ENCODE results near the gene TTC28. TPM values are rescaled to one million over a fixed set of nuclear protein-coding genes. Genes with fewer than 3 reads are reported as not detected.
A peak's percentile ranks its signal among the peaks of the same experiment; 100 is the strongest.
"Not testable (repeated sequence)": the region's sequence is repeated elsewhere in the genome, so short reads cannot be mapped to it uniquely, and the experiment has no call there.

The TTC28 gene
- total RNA-seq, 2 donors from 2014 or later = 8.8 to 12.0 TPM

DNA sequence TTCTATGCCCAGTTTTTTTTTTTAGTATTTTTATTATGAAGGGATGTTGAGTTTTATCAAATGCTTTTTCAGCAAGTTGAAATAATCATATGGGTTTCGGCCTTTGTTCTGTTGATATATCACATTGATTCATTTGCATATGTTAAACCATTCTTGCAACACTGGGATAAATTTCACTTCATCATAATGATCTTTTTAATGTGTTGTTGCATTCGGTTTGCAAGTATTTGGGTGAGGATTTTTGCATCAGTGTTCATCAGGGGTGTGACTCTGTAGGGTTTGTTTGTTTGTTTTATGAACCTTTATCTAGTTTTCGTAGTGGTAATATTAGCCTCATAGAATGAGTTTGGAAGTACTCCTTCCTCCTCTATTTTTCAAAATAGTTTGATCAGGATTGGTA lies 103.5 kb downstream of the TTC28 start:
- no peak for ATAC-seq
- no peak for DNase-seq
- intact Hi-C loops (cut with DNase I, micrococcal nuclease) = no loop called here

DNA sequence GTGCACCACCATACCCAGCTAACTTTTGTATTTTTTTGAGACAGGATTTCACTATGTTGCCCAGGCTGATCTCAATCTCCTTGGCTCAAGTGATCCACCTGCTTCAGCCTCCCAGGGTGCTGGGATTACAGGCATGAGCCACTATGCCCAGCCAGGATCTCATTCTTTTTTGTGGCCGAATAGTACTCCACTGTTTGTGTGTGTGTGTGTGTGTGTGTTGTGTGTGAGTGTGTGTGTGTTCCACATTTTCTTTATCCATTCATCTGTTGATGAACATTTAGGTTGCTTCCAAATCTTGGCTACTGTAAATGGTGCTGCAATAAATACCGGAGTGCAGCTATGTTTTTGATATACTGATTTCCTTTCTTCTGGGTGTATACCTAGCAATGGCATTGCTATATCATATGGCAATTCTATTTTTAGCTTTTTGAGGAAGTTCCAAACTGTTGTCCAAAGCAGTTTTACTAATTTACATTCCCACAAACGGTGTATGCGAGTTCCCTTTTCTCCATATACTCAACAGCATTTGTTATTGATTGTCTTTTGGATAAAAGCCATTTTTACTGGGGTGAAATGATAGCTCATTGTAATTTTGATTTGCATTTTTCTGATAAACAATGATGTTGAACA lies 105.4 kb downstream of the TTC28 start:
- ATAC-seq (no peak), DNase-seq (no peak)
- intact Hi-C loops (cut with DNase I, micrococcal nuclease) = no loop called here

DNA sequence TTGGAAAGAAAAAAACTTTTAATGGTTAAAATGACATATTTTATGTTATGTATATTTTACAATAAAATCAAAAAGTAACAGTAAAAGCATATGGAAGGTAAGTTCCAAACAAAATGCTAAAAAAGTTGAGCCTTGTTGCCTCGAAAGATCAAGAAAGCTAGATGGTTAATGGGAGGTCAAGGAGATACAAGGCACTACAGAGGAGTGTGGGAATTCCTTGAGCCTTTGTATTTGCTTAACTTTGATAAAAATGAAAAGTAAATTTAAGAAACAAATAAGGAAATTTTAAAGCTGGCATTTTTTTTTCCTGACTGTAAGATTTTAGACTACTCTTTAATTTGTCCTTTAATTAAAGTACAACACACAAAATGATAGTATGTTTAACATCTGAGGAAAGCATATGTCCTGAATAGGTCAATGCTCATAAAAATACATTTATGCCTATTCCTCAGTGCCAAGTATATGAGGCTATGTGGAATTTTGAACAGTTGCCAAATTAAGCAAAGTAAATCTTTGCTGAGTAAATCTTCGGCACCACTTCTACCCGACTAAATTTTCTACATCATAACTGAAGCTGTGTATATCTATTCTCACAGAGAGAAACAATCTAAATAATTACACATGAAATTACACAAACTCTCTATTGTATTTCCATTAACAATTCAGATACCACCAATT lies 108.8 kb downstream of the TTC28 start:
- intact Hi-C loops (cut with DNase I, micrococcal nuclease) = no loop called here
- no peak for DNase-seq
- ATAC-seq = peak; percentile 52

DNA sequence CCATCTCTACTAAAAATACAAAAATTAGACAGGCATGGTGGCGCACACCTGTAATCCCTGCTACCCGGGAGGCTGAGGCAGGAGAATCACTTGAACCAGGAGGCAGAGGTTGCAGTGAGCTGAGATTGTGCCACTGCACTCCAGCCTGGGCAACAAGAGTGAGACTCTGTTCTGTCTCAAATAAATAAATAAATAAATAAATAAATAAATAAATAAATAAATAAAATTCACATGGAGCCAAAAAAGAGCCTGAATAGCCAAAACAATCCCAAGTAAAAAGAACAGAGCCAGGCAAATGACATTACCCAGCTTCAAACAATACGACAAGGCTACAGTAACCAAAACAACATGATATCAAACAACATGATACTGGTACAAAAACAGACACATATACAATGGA lies 110.7 kb downstream of the TTC28 start:
- intact Hi-C loops (cut with DNase I, micrococcal nuclease); ATAC-seq; DNase-seq: not testable (repeated sequence)

DNA sequence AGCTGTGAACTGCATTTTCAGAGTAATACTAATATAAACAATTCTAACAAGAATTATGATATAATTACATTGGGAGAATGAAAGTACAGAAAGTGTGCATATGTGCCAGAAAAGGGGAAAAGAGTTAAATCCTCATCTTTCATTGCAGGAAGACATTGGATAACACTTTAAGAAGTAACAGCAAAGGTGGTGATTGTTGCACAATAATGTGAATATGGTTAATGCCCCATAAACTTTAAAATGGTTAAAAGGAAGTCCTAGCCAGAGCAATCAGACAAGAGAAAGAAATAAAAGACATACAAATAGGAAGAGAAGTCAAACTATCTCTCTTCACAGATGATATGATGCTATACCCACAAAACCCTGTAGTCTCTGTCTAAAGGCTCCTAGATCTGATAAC lies 111.5 kb downstream of the TTC28 start:
- no peak for DNase-seq
- intact Hi-C loops (cut with DNase I, micrococcal nuclease) = no loop called here
- ATAC-seq = no peak

DNA sequence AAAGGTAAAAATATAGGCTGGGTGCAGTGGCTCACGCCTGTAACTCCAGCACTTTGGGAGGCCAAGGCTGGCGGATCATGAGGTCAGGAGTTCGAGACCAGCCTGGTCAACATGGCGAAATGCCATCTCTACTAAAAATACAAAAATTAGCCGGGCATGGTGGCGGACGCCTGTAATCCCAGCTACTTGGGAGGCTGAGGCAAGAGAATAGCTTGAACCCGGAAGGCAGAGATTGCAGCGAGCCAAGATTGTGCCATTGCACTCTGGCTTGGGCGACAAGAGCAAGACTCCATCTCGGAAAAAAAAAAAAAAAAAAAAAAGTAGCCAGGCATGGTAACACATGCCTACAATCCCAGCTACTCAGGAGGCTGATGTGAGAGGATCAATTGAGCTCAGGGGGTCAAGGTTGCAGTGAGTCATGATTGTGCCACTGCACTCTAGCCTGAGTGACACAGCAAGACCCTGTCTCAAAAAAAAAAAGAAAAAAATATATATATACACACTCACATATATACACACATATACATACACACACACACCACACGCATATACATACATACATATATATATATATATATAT lies 112.6 kb downstream of the TTC28 start:
- DNase-seq; intact Hi-C loops (cut with DNase I, micrococcal nuclease); ATAC-seq: not testable (repeated sequence)

DNA sequence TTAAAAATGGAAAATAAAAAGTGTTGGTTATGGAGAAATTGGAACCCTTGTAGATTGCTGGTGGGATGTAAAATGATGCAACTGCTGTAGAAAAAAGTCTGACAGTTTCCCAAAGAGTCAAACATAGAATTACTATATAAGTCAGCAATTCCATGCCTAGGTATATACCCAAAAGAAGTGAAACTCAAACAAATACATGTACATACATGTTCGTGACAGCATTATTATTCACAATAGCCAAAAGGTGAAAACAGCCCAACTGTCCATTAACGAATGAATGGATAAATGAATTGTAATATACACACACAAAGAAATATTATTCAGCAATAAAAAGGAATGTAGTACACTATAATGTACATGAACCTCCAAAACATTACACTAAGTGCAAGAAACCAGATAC lies 116.0 kb downstream of the TTC28 start:
- ATAC-seq (no peak), DNase-seq (no peak)
- intact Hi-C loops (cut with DNase I, micrococcal nuclease) = no loop called here

DNA sequence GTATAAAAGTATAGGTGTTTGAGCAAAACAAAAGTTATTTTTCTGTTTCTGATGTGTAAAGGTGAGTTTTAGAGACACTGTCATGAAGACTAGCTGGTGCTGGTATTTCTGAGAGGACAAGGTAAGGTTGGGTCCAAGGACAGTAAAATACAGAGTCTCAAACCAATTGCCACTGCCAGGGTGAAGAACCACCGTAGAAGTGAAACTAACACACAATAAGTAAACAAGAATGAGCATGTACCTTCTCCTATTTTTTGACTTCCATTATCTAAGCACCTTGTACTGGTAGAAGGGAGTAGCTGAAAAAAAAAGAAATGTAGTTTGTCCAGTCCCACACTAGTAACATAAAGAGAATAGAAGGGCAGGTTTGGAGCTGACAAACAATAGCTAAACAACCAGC lies 117.3 kb downstream of the TTC28 start:
- ATAC-seq (no peak), DNase-seq (no peak)
- intact Hi-C loops (cut with DNase I, micrococcal nuclease) = no loop called here

DNA sequence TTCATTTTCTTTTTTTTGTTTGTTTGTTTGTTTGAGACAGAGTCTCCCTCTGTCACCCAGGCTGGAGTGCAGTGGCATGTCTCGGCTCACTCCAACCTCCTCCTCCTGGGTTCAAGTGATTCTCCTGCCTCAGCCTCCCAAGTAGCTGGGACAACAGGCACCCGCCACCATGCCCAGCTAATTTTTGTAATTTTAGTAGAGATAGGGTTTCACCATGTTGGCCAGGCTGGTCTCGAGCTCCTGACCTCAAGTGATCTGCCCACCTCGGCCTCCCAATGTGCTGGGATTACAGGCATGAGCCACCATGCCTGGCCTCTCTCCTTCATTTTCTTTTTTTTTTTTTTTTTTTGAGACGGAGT lies 118.9 kb downstream of the TTC28 start:
- DNase-seq = not testable (repeated sequence)

DNA sequence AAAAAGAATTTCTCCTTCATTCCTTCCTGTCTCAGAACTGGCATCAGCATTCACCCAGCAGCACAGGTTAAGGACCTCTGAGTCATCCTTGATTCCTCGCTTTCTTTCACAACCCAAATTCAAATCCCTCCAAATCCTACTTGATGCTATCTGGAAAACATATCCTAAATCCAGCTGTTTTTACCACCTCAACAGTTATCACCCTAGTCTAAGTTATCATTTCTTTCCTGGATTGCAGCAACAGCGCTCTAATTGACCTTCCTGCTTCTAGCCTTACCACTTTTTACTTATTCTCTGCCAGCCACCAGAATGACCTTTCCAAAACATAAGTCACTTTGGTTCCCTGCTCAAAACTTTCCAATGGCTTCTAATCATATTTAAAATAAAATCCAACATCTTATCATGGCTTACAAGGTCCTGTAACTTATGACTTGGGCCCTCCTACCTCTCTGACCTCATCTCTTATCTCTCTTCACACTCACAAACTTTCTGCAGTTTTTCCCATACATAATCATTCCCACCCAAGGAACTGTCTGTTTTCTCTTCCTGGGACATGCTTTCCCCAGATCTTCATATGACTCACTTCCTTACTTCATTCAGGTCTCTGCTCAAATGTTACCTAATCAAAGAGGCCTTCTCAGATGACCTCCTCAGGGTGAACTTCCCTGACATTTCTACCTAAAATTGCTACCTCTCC lies 119.4 kb downstream of the TTC28 start:
- no peak for DNase-seq
- ATAC-seq = no peak
- intact Hi-C loops (cut with DNase I, micrococcal nuclease) = no loop called here

More for the DNA sequence above, 118.9 kb downstream of the TTC28 start:
- ATAC-seq; intact Hi-C loops (cut with DNase I, micrococcal nuclease): not testable (repeated sequence)

DNA sequence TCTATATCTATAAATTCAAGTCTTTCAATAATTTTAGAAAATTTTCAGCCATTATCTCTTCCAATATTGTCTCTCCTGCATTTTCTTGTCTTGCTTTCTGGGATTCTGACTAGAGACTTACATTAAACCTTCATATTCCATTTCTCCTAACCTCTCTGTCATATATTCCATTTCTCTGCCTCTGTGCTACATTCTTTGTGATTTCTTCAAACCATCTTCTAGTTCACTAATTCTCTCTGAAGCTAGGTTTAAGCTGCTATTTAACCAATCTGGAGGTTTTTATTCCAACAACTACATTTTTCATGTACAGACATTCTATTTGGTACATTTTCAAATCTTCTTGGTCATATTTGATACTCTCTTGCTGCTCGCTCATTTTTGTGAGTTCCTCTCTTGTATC lies 122.5 kb downstream of the TTC28 start:
- no peak for DNase-seq
- no peak for ATAC-seq
- intact Hi-C loops (cut with DNase I, micrococcal nuclease) = no loop called here

DNA sequence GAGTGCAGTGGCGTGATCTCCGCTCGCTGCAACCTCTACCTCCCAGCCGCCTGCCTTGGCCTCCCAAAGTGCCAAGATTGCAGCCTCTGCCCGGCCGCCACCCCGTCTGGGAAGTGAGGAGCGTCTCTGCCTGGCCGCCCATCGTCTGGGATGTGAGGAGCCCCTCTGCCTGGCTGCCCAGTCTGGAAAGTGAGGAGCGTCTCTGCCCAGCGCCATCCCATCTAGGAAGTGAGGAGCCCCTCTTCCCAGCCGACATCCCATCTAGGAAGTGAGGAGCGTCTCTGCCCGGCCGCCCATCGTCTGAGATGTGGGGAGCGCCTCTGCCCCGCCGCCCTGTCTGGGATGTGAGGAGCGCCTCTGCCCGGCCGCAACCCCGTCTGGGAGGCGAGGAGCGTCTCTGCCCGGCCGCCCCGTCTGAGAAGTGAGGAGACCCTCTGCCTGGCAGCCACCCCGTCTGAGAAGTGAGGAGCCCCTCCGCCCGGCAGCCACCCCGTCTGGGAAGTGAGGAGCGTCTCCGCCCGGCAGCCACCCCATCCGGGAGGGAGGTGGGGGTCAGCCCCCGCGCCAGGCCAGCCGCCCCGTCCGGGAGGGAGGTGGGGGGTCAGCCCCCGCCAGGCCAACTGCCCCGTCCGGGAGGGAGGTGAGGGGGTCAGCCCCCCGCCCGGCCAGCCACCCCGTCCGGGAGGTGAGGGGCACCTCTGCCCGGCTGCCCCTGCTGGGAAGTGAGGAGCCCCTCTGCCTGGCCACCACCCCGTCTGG lies 126.4 kb downstream of the TTC28 start:
- intact Hi-C loops (cut with DNase I, micrococcal nuclease); DNase-seq; ATAC-seq: not testable (repeated sequence)

DNA sequence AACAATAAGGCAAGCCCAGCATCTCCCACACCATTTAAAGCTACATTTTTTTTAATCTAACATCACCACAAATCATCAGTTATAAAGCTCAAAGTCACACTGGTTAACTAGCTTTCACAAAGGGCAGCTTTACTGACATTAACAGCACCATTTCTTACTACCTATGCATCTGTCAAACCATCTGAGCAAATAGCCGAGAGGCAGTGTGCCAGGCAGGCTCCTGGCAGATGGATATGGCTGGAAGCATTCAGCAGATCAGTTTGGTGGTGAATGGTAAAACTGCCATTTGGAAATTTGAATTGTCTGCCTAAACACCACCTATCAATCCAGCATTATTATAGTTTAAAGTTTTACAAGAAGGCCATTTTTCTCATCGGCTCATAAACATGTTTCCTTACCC lies 131.2 kb downstream of the TTC28 start:
- intact Hi-C loops (cut with DNase I, micrococcal nuclease) = no loop called here
- no peak for ATAC-seq
- no peak for DNase-seq

DNA sequence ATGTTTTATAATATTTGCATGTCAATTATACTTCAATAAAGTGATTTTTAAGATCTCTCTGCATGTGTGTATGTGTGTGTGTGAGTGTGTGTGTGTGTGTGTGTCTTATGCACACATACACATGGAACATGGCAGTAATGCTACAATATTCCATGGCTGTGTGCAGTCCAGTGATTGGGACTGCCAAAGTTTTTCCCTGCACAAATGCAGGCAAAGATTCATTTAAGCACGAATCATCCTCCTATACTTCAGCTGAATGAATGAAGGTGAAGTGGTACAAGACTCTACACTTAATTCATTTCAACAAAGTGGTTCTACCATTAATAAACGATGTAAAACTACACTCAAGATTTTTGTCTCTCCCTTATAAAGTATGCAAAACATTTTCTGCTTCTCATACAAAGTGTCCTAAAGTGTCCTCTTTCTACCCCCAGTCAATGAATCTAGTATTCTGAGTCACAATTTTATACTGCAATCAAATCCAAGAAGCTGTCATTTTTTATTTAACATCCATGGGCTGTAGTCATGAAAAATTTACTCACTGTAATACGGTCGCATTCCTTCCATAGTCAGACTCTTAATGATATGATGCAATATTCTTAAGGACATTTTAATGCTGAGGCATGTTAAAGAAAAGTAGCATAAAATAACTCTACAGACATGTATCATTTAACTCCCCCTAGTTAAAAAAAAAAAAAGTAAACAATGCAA lies 132.4 kb downstream of the TTC28 start:
- ATAC-seq (no peak), DNase-seq (no peak)
- intact Hi-C loops (cut with DNase I, micrococcal nuclease) = no loop called here

DNA sequence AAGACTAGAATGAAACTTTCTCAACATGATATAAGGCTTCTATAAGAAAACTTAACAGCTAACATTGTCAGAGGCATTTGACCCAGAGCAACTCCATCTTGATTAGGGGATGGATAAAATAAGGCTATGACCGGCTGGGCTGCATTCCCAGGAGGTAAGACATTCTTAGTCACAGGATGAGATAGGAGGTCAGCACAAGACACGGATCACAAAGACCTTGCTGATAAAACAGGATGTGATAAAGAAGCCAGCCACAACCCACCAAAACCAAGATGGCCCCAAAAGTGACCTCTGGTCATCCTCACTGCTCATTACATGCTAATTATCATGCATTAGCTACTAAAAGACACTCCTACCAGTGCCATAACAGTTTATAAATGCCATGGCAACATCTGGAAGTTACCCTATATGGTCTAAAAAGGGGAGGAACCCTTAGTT lies 135.2 kb downstream of the TTC28 start:
- intact Hi-C loops (cut with DNase I, micrococcal nuclease) = no loop called here
- no peak for ATAC-seq
- DNase-seq = no peak

DNA sequence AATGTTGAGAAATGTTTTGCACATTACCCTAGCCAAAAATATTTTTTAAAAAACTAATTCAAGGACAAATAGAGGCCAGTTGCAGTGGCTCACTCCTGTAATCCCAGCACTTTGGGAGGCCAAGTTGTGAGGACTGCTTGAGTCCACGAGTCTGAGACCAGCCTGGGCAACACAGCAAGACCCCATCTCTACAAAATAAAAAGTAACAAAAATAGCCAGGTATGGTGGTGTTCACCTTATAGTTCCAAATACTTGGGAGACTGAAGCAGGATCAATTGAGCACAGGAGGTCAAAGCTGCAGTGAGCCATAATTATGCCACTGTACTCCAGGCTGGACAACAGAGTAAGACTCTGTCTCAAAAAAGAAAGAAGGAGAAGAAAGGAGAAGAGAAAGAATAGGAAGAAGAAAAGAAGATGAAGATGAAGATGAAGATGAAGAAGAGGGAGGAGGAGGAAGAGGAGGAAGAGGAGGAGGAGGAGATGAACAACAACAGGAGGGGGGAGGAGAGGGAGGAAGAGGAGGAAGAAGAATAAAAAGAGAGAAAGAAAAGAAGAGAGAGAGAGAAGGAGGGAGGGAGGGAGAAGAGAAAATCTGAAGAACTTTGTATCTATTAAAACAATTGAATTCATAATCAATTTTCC lies 136.5 kb downstream of the TTC28 start:
- DNase-seq = no peak
- ATAC-seq = no peak
- intact Hi-C loops (cut with DNase I, micrococcal nuclease) = no loop called here

DNA sequence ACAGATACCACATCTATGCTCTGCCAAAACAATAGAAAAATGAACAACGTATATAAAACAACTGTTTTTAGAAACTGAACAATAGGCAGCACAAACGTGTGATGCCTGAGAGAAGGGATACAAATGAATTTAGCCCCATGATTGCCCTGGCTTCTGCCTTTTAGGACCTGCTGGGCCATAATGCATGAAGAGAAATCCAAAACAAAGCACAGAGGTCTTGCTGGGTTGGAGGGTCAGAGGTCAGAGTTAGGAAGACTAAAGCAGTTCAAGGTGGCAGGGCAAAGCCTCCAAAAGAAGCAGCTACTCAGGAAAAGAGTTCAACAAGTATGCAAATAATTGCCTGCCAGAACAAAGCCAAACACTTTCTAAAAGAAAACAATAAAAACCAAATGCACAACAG lies 138.5 kb downstream of the TTC28 start:
- no peak for DNase-seq
- intact Hi-C loops (cut with DNase I, micrococcal nuclease) = no loop called here
- no peak for ATAC-seq

DNA sequence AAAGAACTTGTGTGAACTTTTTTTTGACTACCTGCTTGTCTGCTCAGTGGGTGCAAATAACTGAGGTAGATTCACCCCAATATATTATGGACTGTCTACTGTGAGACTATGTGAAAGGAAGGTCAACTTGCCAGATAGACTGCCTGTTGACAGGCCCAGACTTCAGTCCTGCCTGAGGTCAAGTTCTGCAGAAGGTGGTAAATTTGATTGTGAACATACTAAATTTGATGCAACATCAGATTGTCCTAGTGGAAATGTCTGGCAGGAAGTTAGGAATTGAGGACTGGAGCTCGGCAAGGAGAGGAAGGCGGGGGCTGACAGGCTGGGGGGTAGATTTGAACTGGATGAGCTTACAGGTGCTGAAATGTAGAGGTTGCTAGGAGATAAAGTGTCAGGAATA lies 140.7 kb downstream of the TTC28 start:
- no peak for ATAC-seq
- intact Hi-C loops (cut with DNase I, micrococcal nuclease) = no loop called here

More for the DNA sequence above, 140.7 kb downstream of the TTC28 start:
- no peak for DNase-seq

Measured in left colon (tissue), 2 donors.